Nephron progenitor cell (in vitro differentiated cells): ENCODE data around the gene CCDC187.

ENCODE experiments used
- DNase-seq: peaks from one replicate; pipeline ENCODE4 v3.0.0; 2021
- H3K27ac Mint-ChIP-seq: 2 replicates; pipeline ENCODE4 v1.8.0; 2021; ENCODE audit warnings: mild to moderate bottlenecking, moderate library complexity, mixed read lengths
- H3K27me3 Mint-ChIP-seq: 2 replicates; pipeline ENCODE4 v1.8.0; 2021; ENCODE audit warnings: mild to moderate bottlenecking, low read depth, mixed read lengths; ENCODE audit not compliant: poor library complexity
- H3K36me3 Mint-ChIP-seq: 2 replicates; pipeline ENCODE4 v1.8.0; 2021; ENCODE audit warnings: low read depth, mixed read lengths
- H3K4me1 Mint-ChIP-seq: 2 replicates; pipeline ENCODE4 v1.8.0; 2021; ENCODE audit warnings: mixed read lengths
- H3K4me3 Mint-ChIP-seq: 2 replicates; pipeline ENCODE4 v1.8.0; 2021; ENCODE audit warnings: mild to moderate bottlenecking, moderate library complexity, mixed read lengths
- H3K9me3 Mint-ChIP-seq: 2 replicates; pipeline ENCODE4 v1.8.0; 2021; ENCODE audit warnings: mild to moderate bottlenecking, moderate library complexity, mixed read lengths
- TF ChIP-seq, protein P1 (sequence below): fragments of 200-600 bp; sonication (generic); IDR thresholded peaks from 2 replicates; pipeline ENCODE4 v1.5.0; 2021; ENCODE audit warnings: antibody characterized with exemption

The CCDC187 gene

DNA sequence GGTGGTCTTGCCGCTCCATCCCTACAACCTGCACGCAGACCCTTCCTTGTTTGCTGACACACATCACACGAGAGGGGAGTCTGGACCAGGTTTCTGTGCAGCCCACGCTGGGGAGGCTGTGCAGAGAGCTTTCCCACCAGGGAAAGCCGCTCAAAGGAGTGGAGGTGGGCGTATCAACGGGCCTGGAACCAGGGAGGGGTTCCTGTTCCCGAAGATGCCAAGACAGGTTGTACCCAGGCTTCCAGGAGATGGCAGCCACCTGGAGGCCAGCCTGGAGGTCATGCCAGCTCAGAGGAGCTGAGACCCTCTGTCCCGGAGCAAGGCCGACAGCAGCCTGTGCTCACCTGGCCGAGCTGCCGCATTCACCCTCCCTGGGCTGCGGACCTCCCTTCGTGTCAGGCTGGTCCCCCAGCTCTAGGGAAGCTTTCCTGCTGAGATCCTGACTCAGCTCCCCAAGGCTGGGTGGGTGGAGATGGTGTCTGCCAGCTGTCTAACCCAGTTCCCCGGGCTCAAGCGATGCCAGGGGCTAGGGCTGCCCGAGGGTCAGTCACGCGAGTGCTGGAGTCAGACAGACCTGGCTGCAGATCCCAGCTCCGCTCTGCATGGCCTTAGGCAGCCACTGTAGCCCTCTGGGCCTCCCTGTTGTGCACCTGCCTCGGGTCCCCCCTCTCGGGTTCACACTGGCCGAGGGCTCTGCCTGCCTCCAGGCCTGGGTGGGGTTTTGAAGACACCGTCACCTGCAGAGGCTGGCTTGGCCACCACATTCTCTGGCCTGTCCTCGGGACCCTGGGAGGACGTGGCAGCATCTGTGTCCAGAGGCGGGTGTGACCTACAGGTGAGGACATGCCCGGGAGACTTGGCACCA lies 29.7 kb downstream of the CCDC187 start:
- Mint-ChIP-seq H3K4me3 (no peak overlapping the region), H3K36me3 (no peaks in the 10 kb centered on the region), H3K4me1 (peaks cover 11% of the 10 kb centered on the region), H3K27me3 (peaks cover 63% of the 10 kb centered on the region), H3K9me3 (peaks cover 14% of the 10 kb centered on the region), H3K27ac (no peak overlapping the region)
- TF ChIP-seq, protein P1, sequence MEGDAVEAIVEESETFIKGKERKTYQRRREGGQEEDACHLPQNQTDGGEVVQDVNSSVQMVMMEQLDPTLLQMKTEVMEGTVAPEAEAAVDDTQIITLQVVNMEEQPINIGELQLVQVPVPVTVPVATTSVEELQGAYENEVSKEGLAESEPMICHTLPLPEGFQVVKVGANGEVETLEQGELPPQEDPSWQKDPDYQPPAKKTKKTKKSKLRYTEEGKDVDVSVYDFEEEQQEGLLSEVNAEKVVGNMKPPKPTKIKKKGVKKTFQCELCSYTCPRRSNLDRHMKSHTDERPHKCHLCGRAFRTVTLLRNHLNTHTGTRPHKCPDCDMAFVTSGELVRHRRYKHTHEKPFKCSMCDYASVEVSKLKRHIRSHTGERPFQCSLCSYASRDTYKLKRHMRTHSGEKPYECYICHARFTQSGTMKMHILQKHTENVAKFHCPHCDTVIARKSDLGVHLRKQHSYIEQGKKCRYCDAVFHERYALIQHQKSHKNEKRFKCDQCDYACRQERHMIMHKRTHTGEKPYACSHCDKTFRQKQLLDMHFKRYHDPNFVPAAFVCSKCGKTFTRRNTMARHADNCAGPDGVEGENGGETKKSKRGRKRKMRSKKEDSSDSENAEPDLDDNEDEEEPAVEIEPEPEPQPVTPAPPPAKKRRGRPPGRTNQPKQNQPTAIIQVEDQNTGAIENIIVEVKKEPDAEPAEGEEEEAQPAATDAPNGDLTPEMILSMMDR = no peak
- DNase-seq = no peak

DNA sequence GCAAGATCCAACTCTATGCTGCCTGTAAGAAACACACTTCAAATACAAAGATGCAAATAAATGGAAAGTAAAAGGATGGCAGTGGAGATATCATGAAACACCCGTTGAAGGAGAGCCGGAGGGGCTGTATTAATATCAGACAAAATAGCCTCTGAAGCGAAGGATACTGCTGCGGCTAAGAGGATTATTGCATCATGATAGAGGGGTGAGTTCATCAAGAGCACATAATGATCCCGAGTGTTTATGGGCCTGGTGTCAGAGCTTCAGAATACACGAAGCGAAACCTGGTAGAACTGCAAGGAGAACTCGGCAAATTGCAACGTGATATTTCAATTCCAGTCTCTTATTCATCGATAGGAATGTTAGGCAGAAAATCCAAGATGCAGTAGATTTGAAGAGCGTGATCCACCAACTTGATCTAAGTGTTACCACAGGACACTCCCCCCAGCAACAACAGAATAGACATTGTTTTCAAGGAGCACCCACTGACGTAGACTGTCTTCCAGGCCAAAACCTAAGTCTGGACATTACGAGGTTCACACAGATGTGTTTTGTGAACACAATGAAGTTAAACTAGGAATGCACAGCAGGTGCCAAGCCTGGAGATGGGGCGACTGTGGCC lies 30.5 kb downstream of the CCDC187 start:
- Mint-ChIP-seq H3K4me1 (peaks cover 19% of the 10 kb centered on the region), H3K36me3 (no peaks in the 10 kb centered on the region), H3K9me3 (peaks cover 17% of the 10 kb centered on the region), H3K4me3 (no peak overlapping the region), H3K27ac (no peak overlapping the region), H3K27me3 (peaks cover 70% of the 10 kb centered on the region)
- DNase-seq = no peak
- TF ChIP-seq, protein P1 = no peak

DNA sequence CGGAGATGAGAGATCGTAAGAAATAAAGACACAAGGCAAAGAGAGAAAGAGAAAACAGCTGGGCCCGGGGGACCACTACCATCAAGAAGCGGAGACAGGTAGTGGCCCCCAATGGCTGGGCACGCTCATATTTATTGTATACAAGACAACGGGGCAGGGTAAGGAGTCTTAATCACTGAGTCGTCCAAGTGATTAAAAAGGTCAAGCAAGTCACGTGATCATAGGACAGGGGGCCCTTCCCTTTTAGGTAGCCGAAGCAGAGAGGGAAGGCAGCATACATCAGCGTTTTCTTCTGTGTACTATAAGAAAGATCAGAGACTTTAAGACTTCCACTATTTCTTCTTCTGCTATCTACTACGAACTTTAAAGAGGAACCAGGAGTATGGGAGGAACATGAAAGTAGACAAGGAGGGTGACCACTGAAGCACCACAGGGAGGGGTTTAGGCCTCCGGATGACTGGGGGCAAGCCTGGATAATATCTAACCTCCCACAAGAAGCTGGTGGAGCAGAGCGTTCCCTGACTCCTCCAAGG lies 33.7 kb downstream of the CCDC187 start:
- H3K4me3 Mint-ChIP-seq = no peak overlapping the region
- peaks cover 28% of the 10 kb centered on the region for H3K4me1 Mint-ChIP-seq
- peaks cover 17% of the 10 kb centered on the region for H3K9me3 Mint-ChIP-seq
- peaks cover 64% of the 10 kb centered on the region for H3K27me3 Mint-ChIP-seq
- TF ChIP-seq, protein P1 = no peak
- H3K36me3 Mint-ChIP-seq = no peaks in the 10 kb centered on the region
- no peak overlapping the region for H3K27ac Mint-ChIP-seq
- no peak for DNase-seq

DNA sequence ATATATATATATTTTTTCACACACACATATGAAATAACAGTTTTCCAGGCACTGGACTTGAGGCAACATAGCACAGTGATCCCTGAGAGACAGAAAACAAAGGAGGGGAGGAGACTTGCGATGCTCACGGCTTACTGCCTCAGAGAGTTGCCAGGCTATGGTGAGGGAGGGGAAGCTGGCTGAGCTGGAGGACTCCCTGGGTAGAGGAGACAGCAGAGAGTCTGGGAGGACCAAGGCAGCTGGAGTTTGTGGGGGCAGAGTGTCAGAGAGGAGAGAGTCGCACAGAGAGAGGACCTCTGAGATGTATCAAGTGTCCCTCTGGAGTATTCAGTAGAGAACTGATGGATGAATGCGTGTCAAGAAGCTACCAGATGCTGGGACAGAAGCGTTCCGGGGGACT lies 35.2 kb downstream of the CCDC187 start:
- no peaks in the 10 kb centered on the region for H3K36me3 Mint-ChIP-seq
- H3K27me3 Mint-ChIP-seq = peaks cover 54% of the 10 kb centered on the region
- H3K27ac Mint-ChIP-seq = peak overlapping the region; percentile 87
- peak overlapping the region; percentile 48 for H3K4me3 Mint-ChIP-seq
- peaks cover 17% of the 10 kb centered on the region for H3K9me3 Mint-ChIP-seq
- peaks cover 38% of the 10 kb centered on the region for H3K4me1 Mint-ChIP-seq
- DNase-seq = no peak
- TF ChIP-seq, protein P1 = no peak

DNA sequence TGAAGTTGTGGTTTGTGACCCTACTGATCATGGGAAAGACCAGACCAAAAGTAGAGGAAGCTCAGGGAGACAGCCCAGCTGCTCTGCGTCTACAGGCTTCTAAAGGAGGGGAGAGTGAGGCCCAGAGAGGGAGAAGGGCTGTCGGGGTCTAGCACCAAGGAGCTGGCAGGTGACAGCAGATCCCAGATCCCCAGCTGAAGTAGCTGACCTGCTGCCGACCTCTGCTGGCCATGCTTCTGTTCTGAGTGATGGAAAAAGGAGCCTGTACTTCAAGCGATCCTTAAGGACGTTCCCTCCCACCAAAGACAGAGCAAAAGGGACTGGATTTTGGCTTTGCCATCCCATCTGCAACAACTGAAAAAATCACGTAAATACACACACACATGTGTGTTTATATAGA lies 35.6 kb downstream of the CCDC187 start:
- Mint-ChIP-seq H3K4me3 (peak overlapping the region; percentile 48), H3K36me3 (no peaks in the 10 kb centered on the region), H3K4me1 (peaks cover 42% of the 10 kb centered on the region), H3K27me3 (peaks cover 50% of the 10 kb centered on the region), H3K27ac (no peak overlapping the region), H3K9me3 (peaks cover 17% of the 10 kb centered on the region)
- TF ChIP-seq, protein P1 = no peak
- DNase-seq = no peak
